ENCODE measurements around the gene PICK1.

- TF ChIP-seq SIN3A (IDR thresholded peaks at IDR 0.05; ENCODE audit: borderline replicate concordance, insufficient read depth, low read length) (no peak), TAF1 (IDR thresholded peaks at IDR 0.05; ENCODE audit: borderline replicate concordance, insufficient read depth, low read length) (no peak)
Measured at GRCh38 chr22:38066381-38067027, 9.3 kb downstream of the PICK1 start.
